SK-N-SH (cell line): ENCODE results near the gene TRHDE. TPM values are rescaled to one million over a fixed set of nuclear protein-coding genes. Genes with fewer than 3 reads are reported as not detected.

Experiments
- CTCF ChIA-PET: fragments of 300-600, 350-600 bp; formaldehyde crosslinking; extraction: SDS; loops from one replicate; lab custom pipeline; 2021; lab: Yijun Ruan, JAX
- POLR2A ChIA-PET: fragments of 350-600 bp; sonication (Branson Sonifier 250); formaldehyde crosslinking; extraction: SDS; loops from one replicate; lab custom pipeline; 2020; ENCODE audit warnings: antibody characterized with exemption, inconsistent platforms; lab: Yijun Ruan, JAX
- DNase-seq: peaks from one replicate; pipeline ENCODE4 v3.0.0; 2012
- H2AFZ ChIP-seq: fragments of 200-600 bp; sonication (generic); 2 replicates; pipeline ENCODE4 v1.8.1; 2016; ENCODE audit warnings: antibody characterized with exemption, mild to moderate bottlenecking, low read depth
- H3F3A ChIP-seq: fragments of 200-600 bp; sonication (generic); replicated peaks from 2 replicates; pipeline ENCODE3; 2016; ENCODE audit warnings: antibody characterized with exemption, mild to moderate bottlenecking; ENCODE audit not compliant: insufficient read depth
- H3K27ac ChIP-seq, 2 experiments: fragments of 200-500 bp in 1 of 2; fragments of 200-600 bp in 1 of 2; sonication (Bioruptor generic) in 1 of 2; sonication (generic), shearing (Covaris generic) in 1 of 2; 2 replicates each; pipeline versions ENCODE4 v1.5.1 to v1.6.1; 2014 to 2016; ENCODE audit warnings: low read depth in 2 of 2, inconsistent platforms in 1 of 2, low read length in 1 of 2, mild to moderate bottlenecking in 1 of 2, mixed read lengths in 1 of 2
- H3K27me3 ChIP-seq: fragments of 200-600 bp; sonication (generic), shearing (Covaris generic); 2 replicates; pipeline ENCODE4 v1.6.1; 2016; ENCODE audit warnings: mixed run types; ENCODE audit not compliant: insufficient read depth
- H3K36me3 ChIP-seq, 2 experiments: fragments of 200-500 bp in 1 of 2; fragments of 200-600 bp in 1 of 2; sonication (Bioruptor generic) in 1 of 2; sonication (generic) in 1 of 2; replicated peaks in 1 of 2; 2 replicates each; pipeline versions ENCODE3 to v1.5.1; 2014 to 2016; ENCODE audit warnings: low read length in 1 of 2, mild to moderate bottlenecking in 1 of 2; ENCODE audit not compliant: insufficient read depth in 2 of 2, control insufficient read depth in 1 of 2
- H3K4me1 ChIP-seq, 2 experiments: fragments of 200-500 bp in 1 of 2; fragments of 200-600 bp in 1 of 2; sonication (Bioruptor generic) in 1 of 2; sonication (generic), shearing (Covaris generic) in 1 of 2; 2 replicates each; pipeline versions ENCODE4 v1.5.1 to v1.6.1; 2014 to 2016; ENCODE audit warnings: low read depth in 1 of 2, low read length in 1 of 2, mixed run types in 1 of 2; ENCODE audit not compliant: insufficient read depth in 2 of 2, control insufficient read depth in 1 of 2
- H3K4me2 ChIP-seq: fragments of 200-600 bp; sonication (generic), shearing (Covaris generic); 2 replicates; pipeline ENCODE4 v1.6.1; 2017; ENCODE audit warnings: mixed run types
- H3K4me3 ChIP-seq, 2 experiments: fragments of 200-500 bp in 1 of 2; fragments of 200-600 bp in 1 of 2; sonication (Bioruptor generic) in 1 of 2; sonication (generic), shearing (Covaris generic) in 1 of 2; 2 replicates each; pipeline versions ENCODE4 v1.5.1 to v1.8.1; 2014 to 2016; ENCODE audit warnings: low read depth in 2 of 2, inconsistent platforms in 1 of 2, low read length in 1 of 2, mild to moderate bottlenecking in 1 of 2, mixed read lengths in 1 of 2, moderate library complexity in 1 of 2
- H3K79me2 ChIP-seq: fragments of 200-600 bp; sonication (generic); 2 replicates; pipeline ENCODE4 v1.8.1; 2017; ENCODE audit warnings: mild to moderate bottlenecking; ENCODE audit not compliant: insufficient read depth
- H3K9ac ChIP-seq: fragments of 200-600 bp; sonication (generic); 2 replicates; pipeline ENCODE4 v1.6.1; 2017; ENCODE audit warnings: mixed run types
- H3K9me2 ChIP-seq: fragments of 200-600 bp; sonication (generic); 2 replicates; pipeline ENCODE4 v1.6.1; 2017; ENCODE audit warnings: mixed run types
- H3K9me3 ChIP-seq: fragments of 200-600 bp; sonication (generic); 2 replicates; pipeline ENCODE4 v1.6.1; 2017; ENCODE audit warnings: mixed run types, mild to moderate bottlenecking, moderate library complexity
- H4K20me1 ChIP-seq: fragments of 200-600 bp; sonication (generic); 2 replicates; pipeline ENCODE4 v1.6.1; 2017; ENCODE audit warnings: mild to moderate bottlenecking, mixed run types; ENCODE audit not compliant: insufficient read depth
- CHD2 ChIP-seq: fragments of 150-350 bp; IDR thresholded peaks from 2 replicates; pipeline ENCODE4 v1.6.1; 2018; ENCODE audit warnings: low read length; ENCODE audit not compliant: partially characterized antibody
- EP300 ChIP-seq, 2 experiments: IDR thresholded peaks; 2 replicates each; pipeline versions ENCODE4 v1.4.0 to v1.6.1; 2012; ENCODE audit warnings: borderline replicate concordance in 1 of 2, low read depth in 1 of 2, low read length in 1 of 2
- EZH2phosphoT487 ChIP-seq: fragments of 200-600 bp; sonication (generic); IDR thresholded peaks from 2 replicates; pipeline ENCODE4 v1.6.1; 2017; ENCODE audit warnings: low read depth, mixed run types, mild to moderate bottlenecking, antibody characterized with exemption, moderate library complexity, borderline replicate concordance
- FOXJ3 ChIP-seq: sonication (generic); formaldehyde crosslinking; IDR thresholded peaks from 2 replicates; pipeline ENCODE4 v1.5.1; 2020; ENCODE audit warnings: mild to moderate bottlenecking, missing genetic modification reagents
- FOXM1 ChIP-seq: IDR thresholded peaks from 2 replicates; pipeline ENCODE4 v1.4.0; 2012; ENCODE audit warnings: low read depth, mild to moderate bottlenecking
- GABPA ChIP-seq: IDR thresholded peaks from 2 replicates; pipeline ENCODE4 v1.4.0; 2012; ENCODE audit warnings: low read depth, mild to moderate bottlenecking
- GATA2 ChIP-seq: sonication (generic); formaldehyde crosslinking; IDR thresholded peaks from 2 replicates; pipeline ENCODE4 v1.5.0; 2020; ENCODE audit warnings: mild to moderate bottlenecking, missing genetic modification reagents
- IRF3 ChIP-seq: fragments of 150-350 bp; IDR thresholded peaks from 2 replicates; pipeline ENCODE4 v1.6.1; 2016; ENCODE audit warnings: mild to moderate bottlenecking, low read depth, low read length
- MEF2A ChIP-seq: IDR thresholded peaks from 2 replicates; pipeline ENCODE4 v1.4.0; 2012; ENCODE audit warnings: low read depth, borderline replicate concordance
- NFIC ChIP-seq: IDR thresholded peaks from 2 replicates; pipeline ENCODE4 v1.4.0; 2012; ENCODE audit warnings: borderline replicate concordance
- PBX3 ChIP-seq: IDR thresholded peaks from 2 replicates; pipeline ENCODE4; 2012
- RAD21 ChIP-seq: IDR thresholded peaks from 2 replicates; pipeline ENCODE4 v1.6.1; 2012; ENCODE audit warnings: mild to moderate bottlenecking, low read length
- RCOR1 ChIP-seq: fragments of 150-350 bp; IDR thresholded peaks from 2 replicates; pipeline ENCODE4 v1.6.1; 2017; ENCODE audit warnings: antibody characterized with exemption, low read length
- RFX5 ChIP-seq: IDR thresholded peaks from 2 replicates; pipeline ENCODE4 v1.6.1; 2012; ENCODE audit warnings: mild to moderate bottlenecking, improper control_type of control experiment, low read length
- SIN3A ChIP-seq: IDR thresholded peaks from 2 replicates; pipeline ENCODE4 v1.6.1; 2012; ENCODE audit warnings: low read depth, mild to moderate bottlenecking, low read length, moderate library complexity, borderline replicate concordance
- TAF1 ChIP-seq: IDR thresholded peaks from 2 replicates; pipeline ENCODE4 v1.6.1; 2012; ENCODE audit warnings: low read depth, mild to moderate bottlenecking, low read length, moderate library complexity, borderline replicate concordance
- TCF12 ChIP-seq: IDR thresholded peaks from 2 replicates; pipeline ENCODE4 v1.4.0; 2012
- TEAD4 ChIP-seq: IDR thresholded peaks from 2 replicates; pipeline ENCODE4 v1.4.0; 2012; ENCODE audit warnings: mild to moderate bottlenecking, borderline replicate concordance; ENCODE audit not compliant: insufficient read depth
- USF1 ChIP-seq: IDR thresholded peaks from 2 replicates; pipeline ENCODE4 v1.4.0; 2012; ENCODE audit warnings: low read depth, borderline replicate concordance
- YY1 ChIP-seq: IDR thresholded peaks from 2 replicates; pipeline ENCODE4 v1.4.0; 2012; ENCODE audit warnings: low read depth, mild to moderate bottlenecking
- WGBS: methylation state at CpG from one replicate; pipeline ENCODE4 v1.1.6; 2017; ENCODE audit warnings: low lambda C conversion rate; 5-methylcytosine and 5-hydroxymethylcytosine counted together
- polyA plus RNA-seq, 3 experiments: library from polyadenylated mRNA; depleted of rRNA; stranded (reverse); fragments of >200 nt; gene quantifications; 2 replicates each; pipeline ENCODE4 v1.2.3, GENCODE V29; 2012

TRHDE gene
- polyA plus RNA-seq, 1 of the 3 experiments (the other 2 are of a cell fraction), result 0.46 TPM

- H3K9ac ChIP-seq, result no peak overlapping the region
- ChIA-PET POLR2A (no interaction called here), CTCF (interaction anchor here (0.7 to 0.8 kb wide), 2 partner anchors 8 to 46 kb away, joined by 3 read pairs; no protein-coding TSS in a partner anchor)
- H3K4me3 ChIP-seq, result no peak overlapping the region
- no peak for DNase-seq
- no peaks in the 10 kb centered on the region for H3K9me3 ChIP-seq
- no peaks in the 10 kb centered on the region for H3K4me1 ChIP-seq
- H4K20me1 ChIP-seq, result no peaks in the 10 kb centered on the region
- 9% methylated on average over 1 of the region's 1 CpG for WGBS
- no peak overlapping the region for H3K27ac ChIP-seq
- H3K27me3 ChIP-seq, result no peaks in the 10 kb centered on the region
- H3F3A ChIP-seq, result no peaks in the 10 kb centered on the region
- no peak overlapping the region for H3K4me2 ChIP-seq
- TF ChIP-seq MEF2A, result no peak
- TF ChIP-seq NFIC, result no peak
- TF ChIP-seq FOXM1, result no peak
- TF ChIP-seq RFX5, result no peak
- no peak for TF ChIP-seq SIN3A
- no peak for TF ChIP-seq EP300 (IDR thresholded peaks at IDR 0.05; ENCODE audit: borderline replicate concordance in 1 of 2, low read depth in 1 of 2, low read length in 1 of 2)
- no peak for TF ChIP-seq TCF12
- no peak for TF ChIP-seq GATA2
- no peak for TF ChIP-seq EZH2phosphoT487
- TF ChIP-seq TEAD4, result no peak
- TF ChIP-seq TAF1, result no peak
- no peak for TF ChIP-seq GABPA
- TF ChIP-seq IRF3, result no peak
- no peak for TF ChIP-seq USF1
- no peak for TF ChIP-seq CHD2
- TF ChIP-seq RAD21, result no peak
- TF ChIP-seq YY1, result no peak
- no peak for TF ChIP-seq FOXJ3
- no peak for TF ChIP-seq RCOR1
- no peak for TF ChIP-seq PBX3
- H3K79me2 ChIP-seq, result no peaks in the 10 kb centered on the region
- H3K9me2 ChIP-seq, result no peaks in the 10 kb centered on the region
- H3K36me3 ChIP-seq, result no peaks in the 10 kb centered on the region
- H2AFZ ChIP-seq, result no peak overlapping the region
These were observed 161.1 kb downstream of the TRHDE start for GRCh38 chr12:72433298-72433697.
